Measurements from ENCODE around the gene NEURL4. TPM values are rescaled to one million over a fixed set of nuclear protein-coding genes. Genes with fewer than 3 reads are reported as not detected.
"Not testable (repeated sequence)": the region's sequence is repeated elsewhere in the genome, so short reads cannot be mapped to it uniquely, and the experiment has no call there.

NEURL4 gene
- total and polyA plus RNA-seq, 2 donors (not counting 1 experiment from before 2014, with no cell fraction given), result 54.6 to 85.2 TPM

- Histone ChIP-seq H3K4me1 (ENCODE audit: control insufficient read depth in 2 of 2, insufficient read depth in 2 of 2, low read length in 2 of 2) (peaks cover 6 to 28% of the 10 kb centered on the region in 2 donors), H3K4me3 (ENCODE audit: control extremely low read depth in 1 of 5, extremely low read depth in 1 of 5, insufficient read depth in 1 of 5, low read depth in 2 of 5, low read length in 4 of 5) (no peak overlapping the region), H3K27me3 (replicated peaks in 1 of 4; ENCODE audit: control extremely low read depth in 1 of 4, control insufficient read depth in 3 of 4, insufficient read depth in 4 of 4, low read length in 3 of 4) (no peaks in the 10 kb centered on the region), H2AFZ (ENCODE audit: insufficient read depth, low read depth, low read length, poor library complexity, severe bottlenecking) (no peak overlapping the region), H3K4me2 (replicated peaks; ENCODE audit: low read depth, low read length, poor library complexity, severe bottlenecking) (no peak overlapping the region), H4K20me1 (ENCODE audit: control insufficient read depth, insufficient read depth, low read length, poor library complexity, severe bottlenecking) (peaks cover 57% of the 10 kb centered on the region), H3K9ac (ENCODE audit: low read length) (no peak overlapping the region), H3K79me2 (ENCODE audit: control insufficient read depth, insufficient read depth, low read length) (peaks cover 56% of the 10 kb centered on the region), H3K36me3 (replicated peaks in 1 of 2; ENCODE audit: control extremely low read depth in 1 of 2, control insufficient read depth in 1 of 2, extremely low read depth in 1 of 2, insufficient read depth in 2 of 2, low read length in 1 of 2) (peaks cover 10 to 76% of the 10 kb centered on the region in 2 experiments), H3K27ac (ENCODE audit: low read length in 2 of 2) (no peak overlapping the region), H3K9me3 (ENCODE audit: control extremely low read depth in 1 of 3, control insufficient read depth in 2 of 3, insufficient read depth in 1 of 3, low read length in 2 of 3) (no peaks in the 10 kb centered on the region)
- H3K27ac Mint-ChIP-seq, result no peak overlapping the region
- ATAC-seq (ENCODE audit: low read depth) (no peak), DNase-seq (no peak)
- H3K9me3 Mint-ChIP-seq (ENCODE audit: insufficient read depth), result no peaks in the 10 kb centered on the region
- ChIA-PET POLR2A (no interaction called here), CTCF (interaction anchor here (0.6 to 5.8 kb wide), 2 partner anchors 17 to 37 kb away, joined by 3 to 47 read pairs; no protein-coding TSS in a partner anchor)
- 95% methylated on average over 7 of the region's 13 CpGs for WGBS (ENCODE audit: insufficient coverage)
- intact Hi-C loops (cut with micrococcal nuclease), result no loop called here
- TF ChIP-seq EZH2 (IDR thresholded peaks at IDR 0.05; ENCODE audit: borderline replicate concordance, insufficient read depth, low read depth, low read length, poor library complexity, severe bottlenecking) (no peak), CTCF (IDR thresholded peaks at IDR 0.05) (no peak)
- peaks cover 19% of the 10 kb centered on the region for H3K4me1 Mint-ChIP-seq
- H3K27me3 Mint-ChIP-seq, result no peaks in the 10 kb centered on the region
- H3K4me3 Mint-ChIP-seq, result no peak overlapping the region
Measured at GRCh38 chr17:7341842-7342241, 12.7 kb upstream of the NEURL4 start.

- H3K27me3 ChIP-seq (replicated peaks in 1 of 4; ENCODE audit: control extremely low read depth in 1 of 4, control insufficient read depth in 3 of 4, insufficient read depth in 4 of 4, low read length in 3 of 4), result no peaks in the 10 kb centered on the region
- peaks cover 6 to 61% of the 10 kb centered on the region in 2 experiments for H3K36me3 ChIP-seq (replicated peaks in 1 of 2; ENCODE audit: control extremely low read depth in 1 of 2, control insufficient read depth in 1 of 2, extremely low read depth in 1 of 2, insufficient read depth in 2 of 2, low read length in 1 of 2)
- H3K9ac ChIP-seq (ENCODE audit: low read length), result no peak overlapping the region
- peaks cover 16 to 39% of the 10 kb centered on the region in 2 donors for H3K4me1 ChIP-seq (ENCODE audit: control insufficient read depth in 2 of 2, insufficient read depth in 2 of 2, low read length in 2 of 2)
- H3K27ac Mint-ChIP-seq, result no peak overlapping the region
- ChIA-PET POLR2A (no interaction called here), CTCF (interaction anchor here (2.0 kb wide), 1 partner anchor 96 kb away, joined by 5 read pairs; no protein-coding TSS in a partner anchor)
- peaks cover 30% of the 10 kb centered on the region for H3K4me1 Mint-ChIP-seq
- DNase-seq (no peak), ATAC-seq (ENCODE audit: low read depth) (no peak)
- 100% methylated on average over 1 of the region's 2 CpGs for WGBS (ENCODE audit: insufficient coverage)
- H3K9me3 Mint-ChIP-seq (ENCODE audit: insufficient read depth), result no peaks in the 10 kb centered on the region
- no peak overlapping the region for H2AFZ ChIP-seq (ENCODE audit: insufficient read depth, low read depth, low read length, poor library complexity, severe bottlenecking)
- H3K9me3 ChIP-seq (ENCODE audit: control extremely low read depth in 1 of 3, control insufficient read depth in 2 of 3, insufficient read depth in 1 of 3, low read length in 2 of 3), result no peaks in the 10 kb centered on the region
- no peak overlapping the region for H3K4me3 Mint-ChIP-seq
- peaks cover 49% of the 10 kb centered on the region for H4K20me1 ChIP-seq (ENCODE audit: control insufficient read depth, insufficient read depth, low read length, poor library complexity, severe bottlenecking)
- TF ChIP-seq CTCF (IDR thresholded peaks at IDR 0.05) (no peak), EZH2 (IDR thresholded peaks at IDR 0.05; ENCODE audit: borderline replicate concordance, insufficient read depth, low read depth, low read length, poor library complexity, severe bottlenecking) (no peak)
- H3K4me2 ChIP-seq (replicated peaks; ENCODE audit: low read depth, low read length, poor library complexity, severe bottlenecking), result no peak overlapping the region
- no peaks in the 10 kb centered on the region for H3K27me3 Mint-ChIP-seq
- peaks cover 64% of the 10 kb centered on the region for H3K79me2 ChIP-seq (ENCODE audit: control insufficient read depth, insufficient read depth, low read length)
- intact Hi-C loops (cut with micrococcal nuclease), result no loop called here
- no peak overlapping the region for H3K27ac ChIP-seq (ENCODE audit: low read length in 2 of 2)
- H3K4me3 ChIP-seq (ENCODE audit: control extremely low read depth in 1 of 5, extremely low read depth in 1 of 5, insufficient read depth in 1 of 5, low read depth in 2 of 5, low read length in 4 of 5), result no peak overlapping the region
Measured at GRCh38 chr17:7340179-7340578, 11.0 kb upstream of the NEURL4 start.

GRCh38 chr17:7337600-7337999, 8.5 kb upstream of the NEURL4 start:
- Histone ChIP-seq H4K20me1 (ENCODE audit: control insufficient read depth, insufficient read depth, low read length, poor library complexity, severe bottlenecking) (peaks cover 43% of the 10 kb centered on the region), H3K27ac (ENCODE audit: low read length in 2 of 2) (peak overlapping the region in 1 of 2 donors; percentile 79), H3K79me2 (ENCODE audit: control insufficient read depth, insufficient read depth, low read length) (peaks cover 81% of the 10 kb centered on the region), H3K4me2 (replicated peaks; ENCODE audit: low read depth, low read length, poor library complexity, severe bottlenecking) (peak overlapping the region; percentile 86), H3K4me1 (ENCODE audit: control insufficient read depth in 2 of 2, insufficient read depth in 2 of 2, low read length in 2 of 2) (peaks cover 16 to 53% of the 10 kb centered on the region in 2 donors), H3K36me3 (replicated peaks in 1 of 2; ENCODE audit: control extremely low read depth in 1 of 2, control insufficient read depth in 1 of 2, extremely low read depth in 1 of 2, insufficient read depth in 2 of 2, low read length in 1 of 2) (peaks cover 4 to 37% of the 10 kb centered on the region in 2 experiments), H3K4me3 (ENCODE audit: control extremely low read depth in 1 of 5, extremely low read depth in 1 of 5, insufficient read depth in 1 of 5, low read depth in 2 of 5, low read length in 4 of 5) (peak overlapping the region; percentile 57 to 93 (median 87)), H3K9ac (ENCODE audit: low read length) (peak overlapping the region; percentile 87)
- ATAC-seq (ENCODE audit: low read depth); H3K27me3 ChIP-seq (replicated peaks in 1 of 4; ENCODE audit: control extremely low read depth in 1 of 4, control insufficient read depth in 3 of 4, insufficient read depth in 4 of 4, low read length in 3 of 4); DNase-seq; H3K9me3 Mint-ChIP-seq (ENCODE audit: insufficient read depth); intact Hi-C loops (cut with micrococcal nuclease); H3K27me3 Mint-ChIP-seq; H3K9me3 ChIP-seq (ENCODE audit: control extremely low read depth in 1 of 3, control insufficient read depth in 2 of 3, insufficient read depth in 1 of 3, low read length in 2 of 3); H2AFZ ChIP-seq (ENCODE audit: insufficient read depth, low read depth, low read length, poor library complexity, severe bottlenecking): not testable (repeated sequence)
- H3K4me1 Mint-ChIP-seq, result peaks cover 41% of the 10 kb centered on the region
- H3K27ac Mint-ChIP-seq, result peak overlapping the region; percentile 96
- peak overlapping the region; percentile 89 for H3K4me3 Mint-ChIP-seq
- ChIA-PET CTCF (interaction anchor here (1.0 to 5.4 kb wide), 14 partner anchors 8 to 350 kb away, joined by 3 to 31 read pairs (median 8); partner anchors contain the start of genes KCTD11, TMEM256 and TMEM95), POLR2A (interaction anchor here (1.2 to 2.3 kb wide), 4 partner anchors 13 to 29 kb away, joined by 4 to 7 read pairs (median 6); partner anchors contain the start of gene KCTD11)
- 8% methylated on average over 7 of the region's 7 CpGs for WGBS (ENCODE audit: insufficient coverage)

All from B cell (primary cell).